HepG2 (cell line): ENCODE results near the gene TMEM80. TPM values are rescaled to one million over a fixed set of nuclear protein-coding genes. Genes with fewer than 3 reads are reported as not detected.

Source experiments
- AGO1 ChIP-seq: fragments of 200-400 bp; formaldehyde crosslinking; IDR thresholded peaks from 2 replicates; pipeline ENCODE4 v1.6.1; 2017; ENCODE audit warnings: mild to moderate bottlenecking, low read depth, low read length, moderate library complexity; ENCODE audit not compliant: poor library complexity, severe bottlenecking
- DZIP1 ChIP-seq: sonication (generic); formaldehyde crosslinking; IDR thresholded peaks from 2 replicates; pipeline ENCODE4 v1.5.0; 2020; ENCODE audit warnings: mild to moderate bottlenecking, missing genetic modification reagents
- GATAD1 ChIP-seq: IDR thresholded peaks from 2 replicates; pipeline ENCODE4 v1.6.1; 2016; ENCODE audit warnings: missing genetic modification reagents, missing compliant biosample characterization
- GFI1 ChIP-seq: sonication (generic); formaldehyde crosslinking; IDR thresholded peaks from 2 replicates; pipeline ENCODE4 v1.5.0; 2020; ENCODE audit warnings: missing genetic modification reagents, mild to moderate bottlenecking, borderline replicate concordance
- KLF16 ChIP-seq, 2 experiments: sonication (generic) in 1 of 2; formaldehyde crosslinking in 1 of 2; IDR thresholded peaks; 2 replicates each; pipeline versions ENCODE4 v1.6.1 to v1.8.0; 2016 to 2023; ENCODE audit warnings: missing genetic modification reagents in 2 of 2, missing compliant biosample characterization in 1 of 2
- KMT2B ChIP-seq: IDR thresholded peaks from 2 replicates; pipeline ENCODE4 v1.6.1; 2016; ENCODE audit warnings: missing genetic modification reagents, missing compliant biosample characterization
- MATR3 ChIP-seq: sonication (generic); formaldehyde crosslinking; IDR thresholded peaks from 2 replicates; pipeline ENCODE4 v1.4.0; 2020; ENCODE audit warnings: missing genetic modification reagents
- MIER3 ChIP-seq: IDR thresholded peaks from 2 replicates; pipeline ENCODE4 v1.6.1; 2016; ENCODE audit warnings: missing compliant biosample characterization, borderline replicate concordance
- RORA ChIP-seq: sonication (generic); formaldehyde crosslinking; IDR thresholded peaks from 2 replicates; pipeline ENCODE4 v1.5.0; 2020; ENCODE audit warnings: mild to moderate bottlenecking, missing genetic modification reagents, moderate library complexity
- TBX3 ChIP-seq: fragments of 450-650 bp; IDR thresholded peaks from 2 replicates; pipeline ENCODE4 v1.6.1; 2017; ENCODE audit warnings: antibody characterized with exemption, mild to moderate bottlenecking, inconsistent platforms, borderline replicate concordance
- TP53 ChIP-seq: sonication (generic); formaldehyde crosslinking; conservative IDR thresholded peaks from 2 replicates; pipeline ENCODE4 v1.4.0; 2020; ENCODE audit warnings: missing genetic modification reagents
- ZNF225 ChIP-seq: sonication (generic); formaldehyde crosslinking; IDR thresholded peaks from 2 replicates; pipeline ENCODE4 v1.4.0; 2020; ENCODE audit warnings: mild to moderate bottlenecking, missing genetic modification reagents
- ZNF670 ChIP-seq: sonication (generic); formaldehyde crosslinking; IDR thresholded peaks from 2 replicates; pipeline ENCODE4 v1.8.0; 2022; ENCODE audit warnings: mild to moderate bottlenecking, missing genetic modification reagents, borderline replicate concordance
- ZNF782 ChIP-seq: sonication (generic); formaldehyde crosslinking; IDR thresholded peaks from 2 replicates; pipeline ENCODE4 v1.4.0; 2020; ENCODE audit warnings: missing genetic modification reagents, mild to moderate bottlenecking, borderline replicate concordance
- ZNF790 ChIP-seq: sonication (generic); formaldehyde crosslinking; IDR thresholded peaks from 2 replicates; pipeline ENCODE4 v1.8.0; 2022; ENCODE audit warnings: missing genetic modification reagents, mild to moderate bottlenecking, borderline replicate concordance
- ZSCAN30 ChIP-seq: sonication (generic); formaldehyde crosslinking; IDR thresholded peaks from 2 replicates; pipeline ENCODE4 v1.5.0; 2020; ENCODE audit warnings: mild to moderate bottlenecking, missing genetic modification reagents
- polyA plus RNA-seq, 8 experiments: library from polyadenylated mRNA; depleted of rRNA in 3 of 8; stranded (reverse) in 7 of 8; unstranded in 1 of 8; fragments of >200 nt; fragmentation: Illumina TruSeq in 4 of 8; extraction: Trizol in 4 of 8; gene quantifications; 2 replicates each; pipeline versions ENCODE4 v1.2.1 to v1.2.3, GENCODE V29; 2011 to 2016; ENCODE audit warnings: low read depth in 4 of 8, missing spikeins in 1 of 8, mixed read lengths in 1 of 8; ENCODE audit not compliant: insufficient read depth in 1 of 8
- total RNA-seq, 5 experiments: library from RNA; depleted of rRNA; stranded (reverse); fragments of >200 nt; fragmentation: Illumina TruSeq; extraction: Trizol; gene quantifications; 2 replicates each; pipeline ENCODE4 v1.2.3, GENCODE V29; 2016; ENCODE audit warnings: low read depth in 1 of 5
- TF ChIP-seq, protein P1 (sequence below): sonication (generic); formaldehyde crosslinking; IDR thresholded peaks from 2 replicates; pipeline ENCODE4 v1.8.0; 2022; ENCODE audit warnings: mild to moderate bottlenecking, missing genetic modification reagents, borderline replicate concordance
- TF ChIP-seq, protein P2 (sequence below): sonication (generic); formaldehyde crosslinking; conservative IDR thresholded peaks from 2 replicates; pipeline ENCODE4 v1.4.0; 2020; ENCODE audit warnings: mild to moderate bottlenecking, missing genetic modification reagents, moderate library complexity
- TF ChIP-seq, protein P3 (sequence below): sonication (generic); formaldehyde crosslinking; conservative IDR thresholded peaks from 2 replicates; pipeline ENCODE4 v1.4.0; 2020; ENCODE audit warnings: missing genetic modification reagents

TMEM80 gene
- total and polyA plus RNA-seq, 2 of the 13 experiments (the other 11 are each of a cell fraction or from before 2014, with no cell fraction given), result 5.6 to 17.1 TPM

GRCh38 chr11:704781-705645 lies 9.4 kb downstream of the TMEM80 start (continued):
- TF ChIP-seq AGO1 (peak; percentile 95), MIER3 (CRISPR knock-in tag) (peak; percentile 88), KMT2B (peak; percentile 46; the same call in 1 of the 2 replicates), TP53 (CRISPR knock-in tag) (peak; percentile 86; the same call in 1 of the 2 replicates), ZNF225 (peak; percentile 60; the same call in 1 of the 2 replicates), ZNF782 (CRISPR knock-in tag) (0 out of 2 replicates have a peak, but pooled peaks have one; percentile 34), GFI1 (CRISPR knock-in tag) (peak; percentile 49; the same call in 1 of the 2 replicates), MATR3 (CRISPR knock-in tag) (no peak), GATAD1 (CRISPR knock-in tag) (peak; percentile 78), RORA (CRISPR knock-in tag) (no peak), TBX3 (peak; percentile 43; the same call in 1 of the 2 replicates), KLF16 (CRISPR knock-in tag; IDR thresholded peaks at IDR 0.05) (no peak; a peak in 1 of 4 replicates), ZNF670 (CRISPR knock-in tag) (peak; percentile 71), ZSCAN30 (no peak), DZIP1 (peak; percentile 75; the same call in 1 of the 2 replicates), ZNF790 (CRISPR knock-in tag) (peak; percentile 92; the same call in 1 of the 2 replicates)
- TF ChIP-seq, protein P1, sequence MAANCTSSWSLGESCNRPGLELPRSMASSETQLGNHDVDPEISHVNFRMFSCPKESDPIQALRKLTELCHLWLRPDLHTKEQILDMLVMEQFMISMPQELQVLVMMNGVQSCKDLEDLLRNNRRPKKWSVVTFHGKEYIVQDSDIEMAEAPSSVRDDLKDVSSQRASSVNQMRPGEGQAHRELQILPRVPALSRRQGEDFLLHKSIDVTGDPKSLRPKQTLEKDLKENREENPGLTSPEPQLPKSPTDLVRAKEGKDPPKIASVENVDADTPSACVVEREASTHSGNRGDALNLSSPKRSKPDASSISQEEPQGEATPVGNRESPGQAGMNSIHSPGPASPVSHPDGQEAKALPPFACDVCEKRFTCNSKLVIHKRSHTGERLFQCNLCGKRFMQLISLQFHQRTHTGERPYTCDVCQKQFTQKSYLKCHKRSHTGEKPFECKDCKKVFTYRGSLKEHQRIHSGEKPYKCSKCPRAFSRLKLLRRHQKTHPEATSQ (CRISPR knock-in tag), result peak; percentile 44; the same call in 1 of the 2 replicates
- TF ChIP-seq, protein P2, sequence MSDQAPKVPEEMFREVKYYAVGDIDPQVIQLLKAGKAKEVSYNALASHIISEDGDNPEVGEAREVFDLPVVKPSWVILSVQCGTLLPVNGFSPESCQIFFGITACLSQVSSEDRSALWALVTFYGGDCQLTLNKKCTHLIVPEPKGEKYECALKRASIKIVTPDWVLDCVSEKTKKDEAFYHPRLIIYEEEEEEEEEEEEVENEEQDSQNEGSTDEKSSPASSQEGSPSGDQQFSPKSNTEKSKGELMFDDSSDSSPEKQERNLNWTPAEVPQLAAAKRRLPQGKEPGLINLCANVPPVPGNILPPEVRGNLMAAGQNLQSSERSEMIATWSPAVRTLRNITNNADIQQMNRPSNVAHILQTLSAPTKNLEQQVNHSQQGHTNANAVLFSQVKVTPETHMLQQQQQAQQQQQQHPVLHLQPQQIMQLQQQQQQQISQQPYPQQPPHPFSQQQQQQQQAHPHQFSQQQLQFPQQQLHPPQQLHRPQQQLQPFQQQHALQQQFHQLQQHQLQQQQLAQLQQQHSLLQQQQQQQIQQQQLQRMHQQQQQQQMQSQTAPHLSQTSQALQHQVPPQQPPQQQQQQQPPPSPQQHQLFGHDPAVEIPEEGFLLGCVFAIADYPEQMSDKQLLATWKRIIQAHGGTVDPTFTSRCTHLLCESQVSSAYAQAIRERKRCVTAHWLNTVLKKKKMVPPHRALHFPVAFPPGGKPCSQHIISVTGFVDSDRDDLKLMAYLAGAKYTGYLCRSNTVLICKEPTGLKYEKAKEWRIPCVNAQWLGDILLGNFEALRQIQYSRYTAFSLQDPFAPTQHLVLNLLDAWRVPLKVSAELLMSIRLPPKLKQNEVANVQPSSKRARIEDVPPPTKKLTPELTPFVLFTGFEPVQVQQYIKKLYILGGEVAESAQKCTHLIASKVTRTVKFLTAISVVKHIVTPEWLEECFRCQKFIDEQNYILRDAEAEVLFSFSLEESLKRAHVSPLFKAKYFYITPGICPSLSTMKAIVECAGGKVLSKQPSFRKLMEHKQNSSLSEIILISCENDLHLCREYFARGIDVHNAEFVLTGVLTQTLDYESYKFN (CRISPR knock-in tag), result peak; percentile 92
- TF ChIP-seq, protein P3, sequence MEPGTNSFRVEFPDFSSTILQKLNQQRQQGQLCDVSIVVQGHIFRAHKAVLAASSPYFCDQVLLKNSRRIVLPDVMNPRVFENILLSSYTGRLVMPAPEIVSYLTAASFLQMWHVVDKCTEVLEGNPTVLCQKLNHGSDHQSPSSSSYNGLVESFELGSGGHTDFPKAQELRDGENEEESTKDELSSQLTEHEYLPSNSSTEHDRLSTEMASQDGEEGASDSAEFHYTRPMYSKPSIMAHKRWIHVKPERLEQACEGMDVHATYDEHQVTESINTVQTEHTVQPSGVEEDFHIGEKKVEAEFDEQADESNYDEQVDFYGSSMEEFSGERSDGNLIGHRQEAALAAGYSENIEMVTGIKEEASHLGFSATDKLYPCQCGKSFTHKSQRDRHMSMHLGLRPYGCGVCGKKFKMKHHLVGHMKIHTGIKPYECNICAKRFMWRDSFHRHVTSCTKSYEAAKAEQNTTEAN, result peak; percentile 76; the same call in 1 of the 2 replicates
